K562 (cell line): ENCODE measurements around the gene DDAH1. TPM values are rescaled to one million over a fixed set of nuclear protein-coding genes. Genes with fewer than 3 reads are reported as not detected.

Experiments
- DMBX1 ChIP-seq: fragments of 250-450 bp; sonication (Bioruptor Pico); IDR thresholded peaks from 2 replicates; pipeline ENCODE4 v1.8.0; 2022; ENCODE audit warnings: inconsistent platforms, mild to moderate bottlenecking, moderate library complexity, borderline replicate concordance
- ESRRA ChIP-seq: fragments of 450-650 bp; IDR thresholded peaks from 2 replicates; pipeline ENCODE4 v1.6.1; 2014; ENCODE audit warnings: low read depth, mild to moderate bottlenecking, moderate library complexity, borderline replicate concordance
- ETV5 ChIP-seq: sonication (generic); formaldehyde crosslinking; IDR thresholded peaks from 2 replicates; pipeline ENCODE4 v1.4.0; 2020; ENCODE audit warnings: low read depth, mild to moderate bottlenecking, missing genetic modification reagents
- HDAC3 ChIP-seq: fragments of 450-650 bp; IDR thresholded peaks from 2 replicates; pipeline ENCODE4 v1.6.1; 2018; ENCODE audit warnings: borderline replicate concordance, mild to moderate bottlenecking, moderate library complexity; ENCODE audit not compliant: partially characterized antibody
- JUNB ChIP-seq: fragments of 450-650 bp; formaldehyde crosslinking; conservative IDR thresholded peaks from 2 replicates; pipeline ENCODE4 v1.4.0; 2020; ENCODE audit warnings: mild to moderate bottlenecking
- JUND ChIP-seq, 2 experiments: IDR thresholded peaks; 2 replicates in 1 of 2; 3 replicates in 1 of 2; pipeline ENCODE4 v1.6.1; 2011; ENCODE audit warnings: borderline replicate concordance in 2 of 2, low read depth in 2 of 2, low read length in 2 of 2, improper control_type of control experiment in 1 of 2, missing biosample characterization in 1 of 2, missing genetic modification characterization in 1 of 2, missing genetic modification reagents in 1 of 2
- MEIS2 ChIP-seq: fragments of 450-650 bp; IDR thresholded peaks from 2 replicates; pipeline ENCODE4 v1.6.1; 2014; ENCODE audit warnings: mild to moderate bottlenecking; ENCODE audit not compliant: partially characterized antibody
- MIER1 ChIP-seq: fragments of 450-650 bp; IDR thresholded peaks from 2 replicates; pipeline ENCODE4 v1.6.1; 2016; ENCODE audit warnings: antibody characterized with exemption, mild to moderate bottlenecking, low read depth
- MXI1 ChIP-seq: IDR thresholded peaks from 2 replicates; pipeline ENCODE4 v1.6.1; 2011; ENCODE audit warnings: low read depth, mild to moderate bottlenecking, improper control_type of control experiment, low read length
- NCOA6 ChIP-seq: fragments of 450-650 bp; IDR thresholded peaks from 2 replicates; pipeline ENCODE4 v1.6.1; 2017; ENCODE audit warnings: mild to moderate bottlenecking
- NCOR1 ChIP-seq: fragments of 450-650 bp; IDR thresholded peaks from 2 replicates; pipeline ENCODE4 v1.6.1; 2016; ENCODE audit warnings: mild to moderate bottlenecking, moderate library complexity
- SMARCE1 ChIP-seq: fragments of 450-650 bp; IDR thresholded peaks from 2 replicates; pipeline ENCODE4 v1.7.1; 2016; ENCODE audit warnings: mild to moderate bottlenecking
- SOX6 ChIP-seq: fragments of 450-650 bp; IDR thresholded peaks from 2 replicates; pipeline ENCODE4 v1.6.1; 2014; ENCODE audit warnings: mild to moderate bottlenecking
- SRF ChIP-seq, 2 experiments: fragments of 250-450, 450-650 bp in 1 of 2; sonication (Bioruptor Pico) in 1 of 2; sonication (generic) in 1 of 2; formaldehyde crosslinking; IDR thresholded peaks; 2 replicates each; pipeline versions ENCODE4 v1.5.0 to v1.5.1; 2020 to 2022; ENCODE audit warnings: mild to moderate bottlenecking in 1 of 2, missing genetic modification reagents in 1 of 2
- TBL1XR1 ChIP-seq, 2 experiments: IDR thresholded peaks; 2 replicates each; pipeline ENCODE4 v1.6.1; 2012; ENCODE audit warnings: improper control_type of control experiment in 2 of 2, low read length in 2 of 2, mild to moderate bottlenecking in 1 of 2
- THRAP3 ChIP-seq: fragments of 450-650 bp; IDR thresholded peaks from 2 replicates; pipeline ENCODE4 v1.6.1; 2016; ENCODE audit warnings: mild to moderate bottlenecking, inconsistent platforms, borderline replicate concordance
- ZNF3 ChIP-seq: fragments of 250-450 bp; sonication (Bioruptor Pico); IDR thresholded peaks from 2 replicates; pipeline ENCODE4 v1.5.0; 2021; ENCODE audit warnings: mild to moderate bottlenecking, moderate library complexity
- ZNF316 ChIP-seq: fragments of 450-650 bp; IDR thresholded peaks from 2 replicates; pipeline ENCODE4 v1.6.1; 2016
- ZNF561 ChIP-seq: fragments of 450-650 bp; formaldehyde crosslinking; conservative IDR thresholded peaks from 2 replicates; pipeline ENCODE4 v1.4.0; 2020; ENCODE audit warnings: mild to moderate bottlenecking, moderate library complexity
- polyA plus RNA-seq, 8 experiments: library from polyadenylated mRNA; depleted of rRNA in 4 of 8; stranded (reverse) in 5 of 8; unstranded in 3 of 8; fragments of >200 nt; fragmentation: Nextera tagmentation in 2 of 8; fragmentation: Illumina TruSeq in 1 of 8; extraction: Ambion mirVana in 2 of 8; extraction: Trizol in 1 of 8; gene quantifications; 2 replicates each; pipeline versions ENCODE4 v1.2.1 to v1.2.3, GENCODE V29; 2011 to 2014; ENCODE audit warnings: inconsistent platforms in 1 of 8, missing spikeins in 1 of 8
- total RNA-seq, 7 experiments: library from RNA; depleted of rRNA in 6 of 7; stranded (reverse); fragments of >200 nt in 6 of 7; fragmentation: Illumina TruSeq in 2 of 7; extraction: Trizol in 2 of 7; gene quantifications; 2 replicates each; pipeline versions ENCODE4 v1.2.1 to v1.2.3, GENCODE V29; 2011 to 2021; ENCODE audit warnings: low replicate concordance in 1 of 7
- TF ChIP-seq, protein P1 (sequence below): sonication (generic); formaldehyde crosslinking; IDR thresholded peaks from 2 replicates; pipeline ENCODE4 v1.9.0; 2022; ENCODE audit warnings: mild to moderate bottlenecking, missing genetic modification reagents
- TF ChIP-seq, protein P2 (sequence below): fragments of 200-800 bp; sonication (Bioruptor generic); IDR thresholded peaks from 2 replicates; pipeline ENCODE4 v1.6.1; 2016; ENCODE audit warnings: missing genetic modification characterization, missing compliant biosample characterization
- TF ChIP-seq, protein P3 (sequence below), 2 experiments: fragments of 250-450 bp in 1 of 2; fragments of 450-650 bp in 1 of 2; sonication (Bioruptor Pico) in 1 of 2; IDR thresholded peaks; 2 replicates each; pipeline versions ENCODE4 v1.6.1 to v1.8.0; 2016 to 2021; ENCODE audit warnings: mild to moderate bottlenecking in 2 of 2, moderate library complexity in 2 of 2, missing compliant biosample characterization in 1 of 2, missing genetic modification characterization in 1 of 2

Gene DDAH1
- total and polyA plus RNA-seq, 9 of the 15 experiments (the other 6 are each of a cell fraction or from before 2014, with no cell fraction given), result 0.04 to 0.24 (median 0.10) TPM

DNA sequence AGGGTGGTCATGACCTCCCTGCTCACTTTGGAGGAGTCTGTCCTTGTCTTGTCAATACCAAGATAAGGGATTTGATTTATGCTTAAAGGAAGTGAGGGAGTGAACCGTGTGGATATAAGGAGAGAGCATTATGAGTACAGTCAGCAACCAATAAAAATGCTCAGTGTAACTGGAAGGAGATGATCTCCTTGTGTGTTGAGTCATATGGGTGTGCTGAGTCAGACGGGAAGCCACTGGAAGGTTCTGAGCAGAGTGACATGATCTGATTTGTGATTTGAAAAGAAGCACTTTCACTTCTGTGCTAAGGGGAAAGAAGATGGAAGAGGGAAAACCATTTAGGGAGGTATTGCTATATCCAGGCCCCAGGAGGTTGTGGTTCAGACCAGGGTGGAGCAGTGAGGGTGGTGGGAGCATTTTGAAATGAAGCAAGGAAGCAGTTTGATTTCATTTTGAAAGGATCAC, 186.1 kb downstream of the DDAH1 start (continued):
- TF ChIP-seq TBL1XR1 (IDR thresholded peaks at IDR 0.05; ENCODE audit: low read length in 2 of 2) (0 out of 4 replicates have a peak, but pooled peaks of 1 of the 2 experiments have one; percentile 51), DMBX1 (CRISPR knock-in tag) (0 out of 2 replicates have a peak, but pooled peaks have one; percentile 39), NCOR1 (peak; percentile 64), MIER1 (no peak), ESRRA (peak; percentile 85), NCOA6 (no peak), SRF (CRISPR knock-in tag; IDR thresholded peaks at IDR 0.05) (peak in 1 of 2 experiments; percentile 36; a peak in 1 of 4 replicates), THRAP3 (no peak), ZNF3 (CRISPR knock-in tag) (no peak), ZNF316 (peak; percentile 98), MXI1 (no peak), JUND (IDR thresholded peaks at IDR 0.05; ENCODE audit: borderline replicate concordance, low read depth, low read length) (peak; percentile 97), JUND (tag; IDR thresholded peaks at IDR 0.05; ENCODE audit: borderline replicate concordance, low read depth, low read length) (peak; percentile 98), JUNB (CRISPR knock-in tag) (0 out of 2 replicates have a peak, but pooled peaks have one; percentile 2), SMARCE1 (peak; percentile 92), ETV5 (CRISPR knock-in tag) (peak; percentile 76), SOX6 (peak; percentile 62; the same call in 1 of the 2 replicates), ZNF561 (CRISPR knock-in tag) (no peak), HDAC3 (peak; percentile 59), MEIS2 (peak; percentile 99)
- TF ChIP-seq, protein P1, sequence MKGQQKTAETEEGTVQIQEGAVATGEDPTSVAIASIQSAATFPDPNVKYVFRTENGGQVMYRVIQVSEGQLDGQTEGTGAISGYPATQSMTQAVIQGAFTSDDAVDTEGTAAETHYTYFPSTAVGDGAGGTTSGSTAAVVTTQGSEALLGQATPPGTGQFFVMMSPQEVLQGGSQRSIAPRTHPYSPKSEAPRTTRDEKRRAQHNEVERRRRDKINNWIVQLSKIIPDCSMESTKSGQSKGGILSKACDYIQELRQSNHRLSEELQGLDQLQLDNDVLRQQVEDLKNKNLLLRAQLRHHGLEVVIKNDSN, result no peak
- TF ChIP-seq, protein P2, sequence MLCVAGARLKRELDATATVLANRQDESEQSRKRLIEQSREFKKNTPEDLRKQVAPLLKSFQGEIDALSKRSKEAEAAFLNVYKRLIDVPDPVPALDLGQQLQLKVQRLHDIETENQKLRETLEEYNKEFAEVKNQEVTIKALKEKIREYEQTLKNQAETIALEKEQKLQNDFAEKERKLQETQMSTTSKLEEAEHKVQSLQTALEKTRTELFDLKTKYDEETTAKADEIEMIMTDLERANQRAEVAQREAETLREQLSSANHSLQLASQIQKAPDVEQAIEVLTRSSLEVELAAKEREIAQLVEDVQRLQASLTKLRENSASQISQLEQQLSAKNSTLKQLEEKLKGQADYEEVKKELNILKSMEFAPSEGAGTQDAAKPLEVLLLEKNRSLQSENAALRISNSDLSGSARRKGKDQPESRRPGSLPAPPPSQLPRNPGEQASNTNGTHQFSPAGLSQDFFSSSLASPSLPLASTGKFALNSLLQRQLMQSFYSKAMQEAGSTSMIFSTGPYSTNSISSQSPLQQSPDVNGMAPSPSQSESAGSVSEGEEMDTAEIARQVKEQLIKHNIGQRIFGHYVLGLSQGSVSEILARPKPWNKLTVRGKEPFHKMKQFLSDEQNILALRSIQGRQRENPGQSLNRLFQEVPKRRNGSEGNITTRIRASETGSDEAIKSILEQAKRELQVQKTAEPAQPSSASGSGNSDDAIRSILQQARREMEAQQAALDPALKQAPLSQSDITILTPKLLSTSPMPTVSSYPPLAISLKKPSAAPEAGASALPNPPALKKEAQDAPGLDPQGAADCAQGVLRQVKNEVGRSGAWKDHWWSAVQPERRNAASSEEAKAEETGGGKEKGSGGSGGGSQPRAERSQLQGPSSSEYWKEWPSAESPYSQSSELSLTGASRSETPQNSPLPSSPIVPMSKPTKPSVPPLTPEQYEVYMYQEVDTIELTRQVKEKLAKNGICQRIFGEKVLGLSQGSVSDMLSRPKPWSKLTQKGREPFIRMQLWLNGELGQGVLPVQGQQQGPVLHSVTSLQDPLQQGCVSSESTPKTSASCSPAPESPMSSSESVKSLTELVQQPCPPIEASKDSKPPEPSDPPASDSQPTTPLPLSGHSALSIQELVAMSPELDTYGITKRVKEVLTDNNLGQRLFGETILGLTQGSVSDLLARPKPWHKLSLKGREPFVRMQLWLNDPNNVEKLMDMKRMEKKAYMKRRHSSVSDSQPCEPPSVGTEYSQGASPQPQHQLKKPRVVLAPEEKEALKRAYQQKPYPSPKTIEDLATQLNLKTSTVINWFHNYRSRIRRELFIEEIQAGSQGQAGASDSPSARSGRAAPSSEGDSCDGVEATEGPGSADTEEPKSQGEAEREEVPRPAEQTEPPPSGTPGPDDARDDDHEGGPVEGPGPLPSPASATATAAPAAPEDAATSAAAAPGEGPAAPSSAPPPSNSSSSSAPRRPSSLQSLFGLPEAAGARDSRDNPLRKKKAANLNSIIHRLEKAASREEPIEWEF (CRISPR knock-in tag), result peak; percentile 83; the same call in 1 of the 2 replicates
- TF ChIP-seq, protein P3, sequence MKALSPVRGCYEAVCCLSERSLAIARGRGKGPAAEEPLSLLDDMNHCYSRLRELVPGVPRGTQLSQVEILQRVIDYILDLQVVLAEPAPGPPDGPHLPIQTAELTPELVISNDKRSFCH (CRISPR knock-in tag; IDR thresholded peaks at IDR 0.05), result no peak
- TF ChIP-seq, protein P3 (tag; IDR thresholded peaks at IDR 0.05), result no peak
